Measurements from ENCODE around the gene NOC3L.

Gene NOC3L

GRCh38 chr10:94310369-94310768 is 52.4 kb downstream of the NOC3L start:
- Histone ChIP-seq H3K27ac (ENCODE audit: low read depth, low read length) (no peak overlapping the region), H3K27me3 (ENCODE audit: low read length) (no peaks in the 10 kb centered on the region), H3F3A (ENCODE audit: insufficient read depth) (no peaks in the 10 kb centered on the region), H3K9ac (ENCODE audit: low read length) (no peak overlapping the region), H3K9me3 (ENCODE audit: insufficient read depth, low read length) (no peaks in the 10 kb centered on the region), H3K79me2 (ENCODE audit: insufficient read depth, low read length) (no peaks in the 10 kb centered on the region), H3K9me2 (replicated peaks; ENCODE audit: insufficient read depth, low read length) (no peaks in the 10 kb centered on the region), H4K20me1 (ENCODE audit: low read depth, low read length) (no peaks in the 10 kb centered on the region), H3K4me3 (ENCODE audit: insufficient read depth, low read length, poor library complexity, severe bottlenecking) (no peak overlapping the region), H3K36me3 (ENCODE audit: low read length) (no peaks in the 10 kb centered on the region), H2AFZ (ENCODE audit: low read depth, low read length, severe bottlenecking) (no peak overlapping the region), H3K4me2 (ENCODE audit: low read depth, low read length, poor library complexity, severe bottlenecking) (no peak overlapping the region)
- TF ChIP-seq CTCF (IDR thresholded peaks at IDR 0.05; ENCODE audit: insufficient read depth, low read length, poor library complexity, severe bottlenecking) (no peak), EZH2phosphoT487 (conservative IDR thresholded peaks at IDR 0.05; ENCODE audit: low read length) (no peak)

- TF ChIP-seq CTCF (IDR thresholded peaks at IDR 0.05; ENCODE audit: insufficient read depth, low read length, poor library complexity, severe bottlenecking) (no peak), EZH2phosphoT487 (conservative IDR thresholded peaks at IDR 0.05; ENCODE audit: low read length) (no peak)
- H3F3A ChIP-seq (ENCODE audit: insufficient read depth): no peaks in the 10 kb centered on the region
- H3K9ac ChIP-seq (ENCODE audit: low read length): no peak overlapping the region
- no peaks in the 10 kb centered on the region for H3K9me3 ChIP-seq (ENCODE audit: insufficient read depth, low read length)
- H3K4me3 ChIP-seq (ENCODE audit: insufficient read depth, low read length, poor library complexity, severe bottlenecking): no peak overlapping the region
- no peaks in the 10 kb centered on the region for H3K27me3 ChIP-seq (ENCODE audit: low read length)
- no peak overlapping the region for H3K4me2 ChIP-seq (ENCODE audit: low read depth, low read length, poor library complexity, severe bottlenecking)
- no peak overlapping the region for H3K27ac ChIP-seq (ENCODE audit: low read depth, low read length)
- no peak overlapping the region for H2AFZ ChIP-seq (ENCODE audit: low read depth, low read length, severe bottlenecking)
- H3K79me2 ChIP-seq (ENCODE audit: insufficient read depth, low read length): no peaks in the 10 kb centered on the region
- no peaks in the 10 kb centered on the region for H3K9me2 ChIP-seq (replicated peaks; ENCODE audit: insufficient read depth, low read length)
- no peaks in the 10 kb centered on the region for H4K20me1 ChIP-seq (ENCODE audit: low read depth, low read length)
- H3K36me3 ChIP-seq (ENCODE audit: low read length): no peaks in the 10 kb centered on the region
Observed at GRCh38 chr10:94308866-94309265, 53.9 kb downstream of the NOC3L start.

- Histone ChIP-seq H3K9ac (ENCODE audit: low read length) (no peak overlapping the region), H3K36me3 (ENCODE audit: low read length) (no peaks in the 10 kb centered on the region), H3K9me2 (replicated peaks; ENCODE audit: insufficient read depth, low read length) (no peaks in the 10 kb centered on the region), H3K27ac (ENCODE audit: low read depth, low read length) (no peak overlapping the region), H3K27me3 (ENCODE audit: low read length) (no peaks in the 10 kb centered on the region), H4K20me1 (ENCODE audit: low read depth, low read length) (no peaks in the 10 kb centered on the region), H3F3A (ENCODE audit: insufficient read depth) (no peaks in the 10 kb centered on the region), H3K9me3 (ENCODE audit: insufficient read depth, low read length) (no peaks in the 10 kb centered on the region), H3K4me2 (ENCODE audit: low read depth, low read length, poor library complexity, severe bottlenecking) (no peak overlapping the region), H2AFZ (ENCODE audit: low read depth, low read length, severe bottlenecking) (no peak overlapping the region), H3K4me3 (ENCODE audit: insufficient read depth, low read length, poor library complexity, severe bottlenecking) (no peak overlapping the region), H3K79me2 (ENCODE audit: insufficient read depth, low read length) (no peaks in the 10 kb centered on the region)
- TF ChIP-seq EZH2phosphoT487 (conservative IDR thresholded peaks at IDR 0.05; ENCODE audit: low read length) (no peak), CTCF (IDR thresholded peaks at IDR 0.05; ENCODE audit: insufficient read depth, low read length, poor library complexity, severe bottlenecking) (no peak)
Observed at GRCh38 chr10:94307046-94307615, 55.6 kb downstream of the NOC3L start.

Data from SU-DHL-6 (cell line).